H54 (cell line): Measurements from ENCODE around the gene SLC10A7.

Experiments
- DNase-seq: peaks from one replicate; pipeline ENCODE4 v3.0.0; 2011; ENCODE audit warnings: low spot score, mixed read lengths; ENCODE audit not compliant: insufficient read length
- FAIRE-seq: peaks from 3 replicates; lab custom pipeline; 2011; peaks lifted over from hg19 to GRCh38; lab: Jason Lieb, UNC
- POLR2A ChIP-seq: IDR thresholded peaks from 2 replicates; pipeline ENCODE4 v1.6.1; 2011; ENCODE audit warnings: low read depth, mild to moderate bottlenecking, low read length

SLC10A7 gene

GRCh38 chr4:146252969-146253611 lies 268.6 kb downstream of the SLC10A7 start:
- TF ChIP-seq POLR2A: no peak
- no peak for DNase-seq
- FAIRE-seq: no peak

DNA sequence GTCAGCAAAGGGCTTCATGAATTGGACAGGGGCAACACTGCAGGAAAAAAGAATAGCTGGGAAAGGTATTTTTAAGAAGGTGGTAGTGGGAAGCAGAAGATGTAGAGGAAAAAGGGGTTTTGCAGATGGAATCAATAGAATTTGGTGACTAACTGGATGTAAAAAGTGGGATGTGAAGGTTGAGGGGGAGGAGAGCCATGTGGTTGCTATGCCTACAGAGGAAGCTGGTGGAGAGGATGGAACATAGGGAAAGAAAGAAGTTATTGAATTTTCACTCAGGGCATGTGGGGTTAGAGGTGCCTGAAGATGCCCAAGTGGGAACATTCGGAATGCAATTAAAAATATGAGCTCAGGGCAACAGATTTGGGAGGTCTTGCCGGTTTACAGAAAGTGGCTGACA lies 274.4 kb downstream of the SLC10A7 start:
- no peak for DNase-seq
- FAIRE-seq: no peak
- no peak for TF ChIP-seq POLR2A

GRCh38 chr4:146246381-146246780 lies 275.4 kb downstream of the SLC10A7 start:
- FAIRE-seq (no peak), DNase-seq (no peak)
- TF ChIP-seq POLR2A: no peak

- FAIRE-seq (no peak), DNase-seq (no peak)
- no peak for TF ChIP-seq POLR2A
These were observed 275.9 kb downstream of the SLC10A7 start for GRCh38 chr4:146245850-146246249.

GRCh38 chr4:146245246-146245645 lies 276.5 kb downstream of the SLC10A7 start:
- DNase-seq (no peak), FAIRE-seq (no peak)
- TF ChIP-seq POLR2A: no peak

DNA sequence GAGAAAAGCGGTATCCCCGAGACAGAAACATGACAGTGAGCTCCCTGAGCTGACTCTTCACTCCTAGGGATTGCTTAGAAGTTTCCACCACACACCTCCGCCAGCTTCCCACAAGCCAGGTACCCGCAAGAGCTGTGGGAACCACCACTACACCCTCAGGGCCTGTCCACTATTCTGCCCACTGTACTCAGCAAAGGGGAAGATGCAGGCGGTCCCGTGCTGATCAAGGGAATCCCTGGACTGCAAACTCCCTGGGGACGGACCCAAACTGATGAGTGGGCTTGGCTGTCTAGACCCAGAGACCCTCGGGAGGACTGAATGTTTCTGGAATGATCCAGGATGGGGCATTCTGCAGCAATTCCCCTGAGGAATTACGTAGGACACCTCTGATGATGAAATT lies 277.2 kb downstream of the SLC10A7 start:
- DNase-seq (no peak), FAIRE-seq (no peak)
- no peak for TF ChIP-seq POLR2A

GRCh38 chr4:146243883-146244277 lies 277.9 kb downstream of the SLC10A7 start:
- DNase-seq (no peak), FAIRE-seq (no peak)
- TF ChIP-seq POLR2A: no peak

GRCh38 chr4:146243141-146243882 lies 278.4 kb downstream of the SLC10A7 start:
- TF ChIP-seq POLR2A: no peak
- DNase-seq (no peak), FAIRE-seq (no peak)

DNA sequence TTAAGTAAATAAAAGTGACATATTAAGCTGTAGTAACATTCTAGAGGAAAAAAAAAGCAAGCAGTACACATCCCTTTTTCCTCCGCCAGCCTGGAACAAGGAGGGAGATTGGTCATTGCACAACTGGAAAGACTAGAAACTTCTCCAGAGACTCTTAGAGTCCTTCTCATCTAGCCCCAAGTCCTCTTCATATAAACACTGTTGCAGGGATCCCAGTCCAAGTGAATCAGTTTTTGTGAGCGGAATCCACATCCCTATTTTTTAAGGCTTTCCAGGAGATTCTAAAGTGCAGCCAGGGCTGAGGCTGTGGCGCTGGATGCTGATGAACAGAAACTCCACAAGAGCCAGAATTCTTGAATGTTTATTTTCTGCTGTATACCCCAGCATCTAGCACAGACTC lies 283.6 kb downstream of the SLC10A7 start:
- DNase-seq (no peak), FAIRE-seq (no peak)
- TF ChIP-seq POLR2A: no peak

- DNase-seq (no peak), FAIRE-seq (no peak)
- no peak for TF ChIP-seq POLR2A
These were observed 284.6 kb downstream of the SLC10A7 start for GRCh38 chr4:146237092-146237491.

GRCh38 chr4:146236216-146236615 lies 285.5 kb downstream of the SLC10A7 start:
- DNase-seq (no peak), FAIRE-seq (no peak)
- TF ChIP-seq POLR2A: no peak

DNA sequence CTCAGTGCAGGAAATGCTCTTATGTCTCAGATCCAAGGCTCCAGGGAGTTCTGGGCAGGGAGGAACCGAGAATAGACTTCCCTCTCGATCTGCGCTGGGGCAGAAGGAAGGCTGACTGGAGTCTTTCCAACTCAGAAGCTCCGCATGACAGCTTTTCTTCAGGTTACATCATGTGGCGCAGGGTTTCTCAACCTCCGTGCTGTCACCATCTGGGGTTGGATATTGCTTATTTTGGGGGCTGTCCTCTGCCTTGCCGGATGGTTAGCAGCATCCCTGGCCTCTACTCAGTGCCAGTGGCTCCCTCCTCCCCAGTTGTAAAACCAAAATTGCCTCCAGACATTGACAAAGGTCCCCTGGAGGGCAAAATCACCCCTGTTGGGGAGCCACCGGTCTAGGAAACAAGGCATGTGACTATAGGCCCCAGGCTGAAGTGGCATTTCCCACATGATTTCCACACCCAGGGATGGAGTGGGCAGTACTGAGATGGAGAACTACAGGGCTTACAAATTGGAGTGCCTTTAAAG lies 286.0 kb downstream of the SLC10A7 start:
- FAIRE-seq (no peak), DNase-seq (no peak)
- TF ChIP-seq POLR2A: no peak

DNA sequence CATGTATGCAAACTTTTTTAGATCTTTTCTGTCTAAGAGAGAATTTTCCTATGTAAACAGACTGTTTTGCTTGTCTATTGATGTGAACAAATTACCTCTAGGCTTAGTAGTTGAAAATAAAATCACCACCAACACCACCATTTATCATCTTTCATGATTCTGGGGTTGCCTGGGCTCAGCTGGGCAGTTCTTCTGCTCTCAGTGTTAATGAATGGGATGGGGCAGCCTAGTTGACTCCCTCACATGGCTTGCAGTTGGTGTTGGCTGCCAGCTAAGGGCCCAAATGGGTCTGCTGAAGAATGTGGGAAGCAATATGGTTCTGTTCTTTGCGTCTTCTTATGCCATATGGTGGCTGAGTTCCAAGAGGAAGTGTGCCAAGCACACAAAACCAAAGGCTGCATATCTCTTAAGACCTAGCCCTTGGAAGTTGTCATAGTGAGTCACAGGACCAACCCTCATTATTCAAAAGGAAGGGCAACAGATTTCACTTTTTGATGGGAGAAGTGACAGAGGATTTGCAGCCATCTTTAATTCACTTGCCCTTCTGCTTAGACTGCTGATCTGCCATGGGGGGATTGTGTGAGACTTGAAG lies 289.5 kb downstream of the SLC10A7 start:
- no peak for TF ChIP-seq POLR2A
- DNase-seq (no peak), FAIRE-seq (no peak)

DNA sequence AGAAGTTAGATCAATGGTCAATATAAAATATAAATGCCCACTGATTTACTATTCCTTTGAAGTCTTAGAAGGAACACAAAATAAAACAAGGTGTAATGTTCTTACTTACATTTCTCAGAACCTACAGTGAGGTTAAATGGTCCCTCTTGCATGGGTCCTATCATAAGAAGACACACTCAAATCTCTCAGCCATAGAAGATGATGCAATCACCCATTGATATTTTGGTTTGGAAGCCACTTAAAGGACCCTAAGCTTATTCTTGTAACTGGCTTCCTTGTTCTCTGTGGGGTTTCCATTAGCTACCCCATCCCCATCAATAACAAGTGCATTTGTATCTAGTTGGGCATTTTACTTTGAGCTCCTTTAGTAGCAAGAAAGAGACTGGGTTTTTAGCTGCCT lies 292.3 kb downstream of the SLC10A7 start:
- FAIRE-seq (no peak), DNase-seq (no peak)
- TF ChIP-seq POLR2A: no peak
